Ishikawa (cell line): Measurements from ENCODE around the gene GIT2.

Experiments
- CEBPB ChIP-seq: IDR thresholded peaks from 2 replicates; pipeline ENCODE4 v1.6.1; 2012
- CREB1 ChIP-seq: IDR thresholded peaks from 2 replicates; pipeline ENCODE4 v1.6.1; 2012; ENCODE audit warnings: low read depth
- EGR1 ChIP-seq: IDR thresholded peaks from 2 replicates; pipeline ENCODE4 v1.6.1; 2012
- EP300 ChIP-seq: IDR thresholded peaks from 2 replicates; pipeline ENCODE4 v1.6.1; 2012; ENCODE audit warnings: borderline replicate concordance
- FOXM1 ChIP-seq: IDR thresholded peaks from 2 replicates; pipeline ENCODE4 v1.6.1; 2012; ENCODE audit warnings: low read depth, borderline replicate concordance
- NFIC ChIP-seq: IDR thresholded peaks from 2 replicates; pipeline ENCODE4 v1.6.1; 2012
- RAD21 ChIP-seq: IDR thresholded peaks from 2 replicates; pipeline ENCODE4 v1.6.1; 2012; ENCODE audit warnings: low read depth
- TAF1 ChIP-seq: IDR thresholded peaks from 2 replicates; pipeline ENCODE4 v1.6.1; 2012; ENCODE audit warnings: low read depth, mild to moderate bottlenecking
- TCF12 ChIP-seq: IDR thresholded peaks from 2 replicates; pipeline ENCODE4 v1.6.1; 2012; ENCODE audit warnings: low read depth
- TEAD4 ChIP-seq: IDR thresholded peaks from 2 replicates; pipeline ENCODE4 v1.6.1; 2012
- YY1 ChIP-seq: IDR thresholded peaks from 2 replicates; pipeline ENCODE4 v1.6.1; 2012; ENCODE audit warnings: low read depth
- ZBTB7A ChIP-seq: IDR thresholded peaks from 2 replicates; pipeline ENCODE4 v1.6.1; 2012; ENCODE audit warnings: low read depth
- TF ChIP-seq, protein P1 (sequence below): IDR thresholded peaks from 2 replicates; pipeline ENCODE4 v1.6.1; 2012; ENCODE audit warnings: low read depth, mild to moderate bottlenecking
- TF ChIP-seq, protein P2 (sequence below): IDR thresholded peaks from 2 replicates; pipeline ENCODE4 v1.6.1; 2012
- TF ChIP-seq, protein P3 (sequence below): IDR thresholded peaks from 2 replicates; pipeline ENCODE4 v1.6.1; 2012

GIT2 gene

DNA sequence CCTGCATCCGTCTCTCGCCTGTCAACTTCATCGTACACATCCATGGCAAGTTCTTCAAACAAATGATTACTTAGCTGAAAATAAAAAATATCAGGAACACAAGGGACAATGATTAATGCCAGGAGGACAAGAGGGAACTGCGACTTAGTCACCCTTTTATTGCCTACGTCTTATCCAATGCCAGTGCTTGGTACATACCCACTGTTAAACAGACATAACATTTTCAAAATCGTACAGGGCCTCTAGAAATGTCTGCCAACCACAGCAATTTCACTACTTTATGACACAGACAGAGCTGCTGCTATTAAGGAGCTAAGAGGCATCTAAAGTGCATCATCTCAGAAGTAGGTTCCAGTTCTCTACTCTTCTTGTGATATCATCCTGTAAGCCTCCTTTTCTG is 34.6 kb downstream of the GIT2 start:
- no peak for TF ChIP-seq CREB1
- TF ChIP-seq EGR1: no peak
- TF ChIP-seq NFIC: no peak
- TF ChIP-seq TEAD4: no peak
- no peak for TF ChIP-seq TCF12
- TF ChIP-seq CEBPB: no peak
- TF ChIP-seq, protein P1, sequence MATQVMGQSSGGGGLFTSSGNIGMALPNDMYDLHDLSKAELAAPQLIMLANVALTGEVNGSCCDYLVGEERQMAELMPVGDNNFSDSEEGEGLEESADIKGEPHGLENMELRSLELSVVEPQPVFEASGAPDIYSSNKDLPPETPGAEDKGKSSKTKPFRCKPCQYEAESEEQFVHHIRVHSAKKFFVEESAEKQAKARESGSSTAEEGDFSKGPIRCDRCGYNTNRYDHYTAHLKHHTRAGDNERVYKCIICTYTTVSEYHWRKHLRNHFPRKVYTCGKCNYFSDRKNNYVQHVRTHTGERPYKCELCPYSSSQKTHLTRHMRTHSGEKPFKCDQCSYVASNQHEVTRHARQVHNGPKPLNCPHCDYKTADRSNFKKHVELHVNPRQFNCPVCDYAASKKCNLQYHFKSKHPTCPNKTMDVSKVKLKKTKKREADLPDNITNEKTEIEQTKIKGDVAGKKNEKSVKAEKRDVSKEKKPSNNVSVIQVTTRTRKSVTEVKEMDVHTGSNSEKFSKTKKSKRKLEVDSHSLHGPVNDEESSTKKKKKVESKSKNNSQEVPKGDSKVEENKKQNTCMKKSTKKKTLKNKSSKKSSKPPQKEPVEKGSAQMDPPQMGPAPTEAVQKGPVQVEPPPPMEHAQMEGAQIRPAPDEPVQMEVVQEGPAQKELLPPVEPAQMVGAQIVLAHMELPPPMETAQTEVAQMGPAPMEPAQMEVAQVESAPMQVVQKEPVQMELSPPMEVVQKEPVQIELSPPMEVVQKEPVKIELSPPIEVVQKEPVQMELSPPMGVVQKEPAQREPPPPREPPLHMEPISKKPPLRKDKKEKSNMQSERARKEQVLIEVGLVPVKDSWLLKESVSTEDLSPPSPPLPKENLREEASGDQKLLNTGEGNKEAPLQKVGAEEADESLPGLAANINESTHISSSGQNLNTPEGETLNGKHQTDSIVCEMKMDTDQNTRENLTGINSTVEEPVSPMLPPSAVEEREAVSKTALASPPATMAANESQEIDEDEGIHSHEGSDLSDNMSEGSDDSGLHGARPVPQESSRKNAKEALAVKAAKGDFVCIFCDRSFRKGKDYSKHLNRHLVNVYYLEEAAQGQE: no peak
- TF ChIP-seq TAF1: no peak
- no peak for TF ChIP-seq RAD21
- no peak for TF ChIP-seq YY1
- no peak for TF ChIP-seq ZBTB7A
- no peak for TF ChIP-seq FOXM1
- TF ChIP-seq, protein P2, sequence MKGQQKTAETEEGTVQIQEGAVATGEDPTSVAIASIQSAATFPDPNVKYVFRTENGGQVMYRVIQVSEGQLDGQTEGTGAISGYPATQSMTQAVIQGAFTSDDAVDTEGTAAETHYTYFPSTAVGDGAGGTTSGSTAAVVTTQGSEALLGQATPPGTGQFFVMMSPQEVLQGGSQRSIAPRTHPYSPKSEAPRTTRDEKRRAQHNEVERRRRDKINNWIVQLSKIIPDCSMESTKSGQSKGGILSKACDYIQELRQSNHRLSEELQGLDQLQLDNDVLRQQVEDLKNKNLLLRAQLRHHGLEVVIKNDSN: no peak
- no peak for TF ChIP-seq EP300
- TF ChIP-seq, protein P3, sequence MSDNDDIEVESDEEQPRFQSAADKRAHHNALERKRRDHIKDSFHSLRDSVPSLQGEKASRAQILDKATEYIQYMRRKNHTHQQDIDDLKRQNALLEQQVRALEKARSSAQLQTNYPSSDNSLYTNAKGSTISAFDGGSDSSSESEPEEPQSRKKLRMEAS: no peak

DNA sequence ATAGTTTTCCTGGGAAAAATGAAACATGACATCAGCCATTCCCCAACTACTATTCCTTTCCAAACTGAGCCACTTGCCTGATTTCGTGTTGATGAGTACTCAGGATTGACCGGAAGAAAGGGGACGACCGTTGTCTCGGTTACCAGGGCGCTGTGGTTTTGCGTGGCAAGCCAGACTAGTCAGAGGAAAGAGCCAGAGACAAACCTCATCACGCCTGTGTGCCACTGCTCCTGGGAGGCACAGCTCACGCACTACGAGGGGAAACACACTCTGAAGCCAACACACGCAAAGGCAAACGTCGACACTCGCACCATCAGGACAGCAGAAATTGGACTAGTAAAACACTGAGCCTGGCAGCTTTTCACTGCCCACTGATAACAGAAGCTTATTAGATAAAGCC is 35.0 kb downstream of the GIT2 start:
- TF ChIP-seq, protein P2: no peak
- TF ChIP-seq FOXM1: no peak
- TF ChIP-seq CEBPB: no peak
- no peak for TF ChIP-seq YY1
- no peak for TF ChIP-seq EP300
- no peak for TF ChIP-seq EGR1
- no peak for TF ChIP-seq ZBTB7A

DNA sequence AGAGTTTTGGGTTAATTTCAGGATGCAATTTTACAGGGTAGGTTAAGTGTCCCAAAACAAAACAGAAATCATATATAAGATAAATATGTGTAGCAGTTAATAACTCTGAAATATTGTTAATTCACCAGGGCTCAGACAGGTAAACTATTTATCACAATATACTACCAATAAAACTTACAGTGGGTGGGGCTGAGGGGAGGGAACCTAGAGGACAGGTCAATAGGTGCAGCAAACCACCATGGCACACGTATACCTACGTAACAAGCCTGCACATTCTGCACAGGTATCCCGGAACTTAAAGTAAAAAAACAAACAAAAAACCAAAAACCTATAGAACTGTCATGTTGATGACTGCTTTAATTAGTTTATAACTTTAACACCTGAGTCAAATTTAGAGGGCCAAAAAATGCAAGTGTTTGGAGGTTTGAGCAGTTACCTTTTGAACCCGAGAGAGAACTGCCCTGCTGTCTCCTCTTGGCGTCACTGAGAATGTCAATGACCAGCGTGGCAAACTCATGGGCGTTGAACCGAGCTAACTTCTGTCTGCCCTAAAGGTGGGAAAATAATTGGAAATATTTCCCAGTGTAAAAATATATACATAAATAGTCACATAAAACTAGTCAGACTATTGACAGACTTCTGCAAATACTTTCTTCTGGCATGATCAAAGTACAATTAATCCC is 36.6 kb downstream of the GIT2 start:
- TF ChIP-seq ZBTB7A: no peak
- no peak for TF ChIP-seq NFIC
- no peak for TF ChIP-seq EGR1
- no peak for TF ChIP-seq EP300
- TF ChIP-seq, protein P2: no peak
- TF ChIP-seq, protein P1: no peak
- TF ChIP-seq RAD21: no peak
- TF ChIP-seq YY1: no peak
- no peak for TF ChIP-seq CEBPB
- TF ChIP-seq TAF1: no peak
- no peak for TF ChIP-seq TEAD4
- no peak for TF ChIP-seq TCF12
- no peak for TF ChIP-seq CREB1
- TF ChIP-seq FOXM1: no peak
- TF ChIP-seq, protein P3: no peak

DNA sequence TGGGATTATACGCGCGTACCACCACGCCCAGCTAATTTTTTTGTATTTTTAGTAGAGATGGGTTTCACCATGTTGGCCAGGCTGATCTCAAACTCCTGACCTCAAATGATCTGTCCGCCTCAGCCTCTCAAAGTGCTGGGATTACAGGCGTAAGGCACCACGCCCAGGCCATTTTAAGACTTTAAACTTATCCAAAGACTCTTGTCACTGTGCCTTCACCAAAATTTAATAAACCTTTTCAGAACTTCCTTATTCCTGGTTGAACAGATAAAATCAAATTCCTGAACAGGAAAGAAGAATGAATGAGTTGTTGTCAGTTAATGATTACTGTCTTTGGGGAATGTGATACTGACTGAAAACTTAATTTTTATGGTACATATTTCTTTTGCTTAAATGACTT is 37.8 kb downstream of the GIT2 start:
- TF ChIP-seq CEBPB: no peak
- no peak for TF ChIP-seq TEAD4
- no peak for TF ChIP-seq EP300
- TF ChIP-seq, protein P2: no peak
- TF ChIP-seq YY1: no peak
- TF ChIP-seq, protein P1: no peak
- no peak for TF ChIP-seq RAD21
- TF ChIP-seq FOXM1: no peak
- TF ChIP-seq TAF1: no peak
- no peak for TF ChIP-seq TCF12
- TF ChIP-seq ZBTB7A: no peak
- TF ChIP-seq NFIC: no peak
- no peak for TF ChIP-seq CREB1
- TF ChIP-seq, protein P3: no peak
